GM19240 (cell line): ENCODE data around the gene GRM8.

Experiments
- DNase-seq: peaks from one replicate; pipeline ENCODE4 v3.0.0; 2011; ENCODE audit warnings: low spot score; ENCODE audit not compliant: insufficient read length

GRM8 gene

DNA sequence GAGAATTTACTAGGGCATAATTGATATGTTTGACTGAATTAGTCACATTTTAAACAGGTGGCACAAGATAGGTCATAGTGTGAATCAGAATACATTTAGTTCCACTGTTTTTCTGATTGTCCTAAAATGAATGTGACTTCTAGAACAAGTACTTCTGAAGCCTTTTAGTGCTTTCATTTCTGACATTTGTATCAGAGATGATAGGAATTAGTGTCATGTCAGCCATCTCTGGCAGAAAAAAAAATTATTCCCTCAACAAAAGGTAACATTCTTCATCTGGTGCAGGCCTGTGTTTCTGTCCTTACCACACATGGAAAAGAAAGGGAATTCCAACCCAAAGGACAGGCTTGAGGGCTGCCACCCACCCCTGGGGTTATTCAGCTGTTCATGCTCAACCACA is 21.3 kb downstream of the GRM8 start:
- DNase-seq: no peak

- no peak for DNase-seq
Observed at GRCh38 chr7:127230192-127230925, 22.4 kb downstream of the GRM8 start.

GRCh38 chr7:127226685-127227374 is 25.9 kb downstream of the GRM8 start:
- no peak for DNase-seq

DNA sequence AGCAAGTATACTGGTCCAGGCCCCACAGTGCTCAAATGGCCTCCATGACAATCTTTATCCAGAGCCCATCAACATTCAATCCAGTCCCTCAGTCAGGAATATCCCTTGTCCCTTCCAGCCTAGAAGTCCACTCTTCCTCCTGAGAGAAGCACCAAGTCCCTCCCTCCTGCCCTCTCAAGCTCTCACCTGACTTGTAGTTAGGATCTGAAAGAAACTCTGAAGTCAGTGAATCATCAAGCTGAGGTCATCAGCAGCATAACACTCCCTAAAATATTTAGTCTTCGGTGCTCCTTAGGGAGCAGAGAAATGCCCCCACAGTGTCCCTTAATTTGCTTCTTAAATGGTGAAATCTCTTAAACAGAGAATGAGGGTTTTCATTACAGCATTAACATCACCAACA is 31.0 kb downstream of the GRM8 start:
- no peak for DNase-seq

DNA sequence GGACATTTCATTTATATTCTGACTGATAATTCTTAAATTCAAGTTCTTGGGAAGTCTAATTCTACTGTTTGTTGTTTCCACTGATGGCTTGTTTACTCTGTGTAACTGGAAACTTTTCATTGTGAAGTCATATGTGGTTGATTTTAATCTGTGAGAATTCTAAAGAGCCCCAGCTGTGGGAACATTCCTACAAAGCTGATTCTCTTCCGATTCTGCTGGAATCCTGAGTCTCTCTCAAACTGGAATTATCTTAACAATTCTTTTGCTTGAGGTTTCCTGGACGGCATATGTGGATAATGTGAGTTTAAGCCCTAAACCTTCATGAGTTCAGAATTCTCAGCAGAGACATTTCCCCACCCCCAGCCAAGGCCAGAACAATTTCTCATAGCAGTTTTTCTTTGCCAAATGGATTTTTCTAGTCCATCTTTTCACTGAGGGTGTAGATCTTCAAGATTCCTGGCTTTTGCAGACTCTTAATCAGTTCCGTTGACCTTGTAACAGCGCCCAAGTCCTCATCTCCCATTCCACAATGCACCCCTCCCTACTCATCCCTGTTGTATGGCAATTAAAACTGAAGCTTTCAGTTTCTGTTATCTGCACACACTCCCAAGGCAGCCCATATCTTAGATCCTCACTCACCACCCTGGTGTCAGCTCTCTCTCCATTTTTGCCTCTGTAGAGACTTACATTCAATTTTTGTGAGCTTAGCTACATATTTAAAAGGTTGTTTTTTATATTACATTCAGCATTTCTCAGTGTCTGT is 37.6 kb downstream of the GRM8 start:
- no peak for DNase-seq

GRCh38 chr7:127209886-127210285 is 42.9 kb downstream of the GRM8 start:
- DNase-seq: no peak

DNA sequence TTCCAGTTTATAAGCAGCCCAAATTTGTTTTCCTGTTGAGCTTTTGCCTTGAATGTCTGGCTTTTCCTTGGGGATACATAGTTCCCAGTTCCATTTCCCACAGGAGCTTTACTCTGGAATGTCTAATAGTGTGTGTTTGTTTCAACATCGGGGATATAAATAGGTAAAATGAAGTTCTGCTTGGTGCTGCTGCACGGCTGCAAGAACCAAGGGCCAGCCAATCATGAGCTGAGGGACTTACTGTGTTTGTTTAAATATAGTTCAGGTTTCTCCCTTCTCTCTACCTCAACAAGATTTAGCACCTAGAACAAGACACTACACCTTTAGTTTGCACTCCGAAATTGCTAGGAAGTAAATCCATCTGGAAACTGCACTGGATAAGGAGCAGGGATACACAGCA is 43.9 kb downstream of the GRM8 start:
- DNase-seq: no peak

- no peak for DNase-seq
Observed at GRCh38 chr7:127208351-127208750, 44.4 kb downstream of the GRM8 start.

GRCh38 chr7:127207806-127208205 is 44.9 kb downstream of the GRM8 start:
- no peak for DNase-seq

DNA sequence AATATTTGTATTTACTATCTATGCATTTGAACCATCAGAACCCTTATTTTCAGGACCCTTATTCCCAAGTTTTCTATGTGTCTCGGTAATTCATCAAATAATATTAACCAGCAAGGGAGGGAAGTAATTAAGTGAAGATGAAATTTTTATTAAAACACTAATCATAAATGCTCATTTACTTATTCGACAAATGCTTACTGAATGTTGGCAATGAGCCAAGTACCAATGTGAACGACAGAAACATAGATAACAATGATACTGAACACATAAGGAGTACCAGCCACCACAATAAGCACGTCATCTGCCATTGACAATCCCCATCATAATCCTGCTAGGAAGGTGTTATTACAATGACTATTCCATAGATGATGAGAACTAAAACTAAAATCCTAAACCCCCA is 45.5 kb downstream of the GRM8 start:
- DNase-seq: no peak

- DNase-seq: no peak
Observed at GRCh38 chr7:127194571-127194970, 58.2 kb downstream of the GRM8 start.

GRCh38 chr7:127189886-127190285 is 62.9 kb downstream of the GRM8 start:
- no peak for DNase-seq

GRCh38 chr7:127189074-127189473 is 63.7 kb downstream of the GRM8 start:
- DNase-seq: no peak

GRCh38 chr7:127187740-127188139 is 65.0 kb downstream of the GRM8 start:
- no peak for DNase-seq

DNA sequence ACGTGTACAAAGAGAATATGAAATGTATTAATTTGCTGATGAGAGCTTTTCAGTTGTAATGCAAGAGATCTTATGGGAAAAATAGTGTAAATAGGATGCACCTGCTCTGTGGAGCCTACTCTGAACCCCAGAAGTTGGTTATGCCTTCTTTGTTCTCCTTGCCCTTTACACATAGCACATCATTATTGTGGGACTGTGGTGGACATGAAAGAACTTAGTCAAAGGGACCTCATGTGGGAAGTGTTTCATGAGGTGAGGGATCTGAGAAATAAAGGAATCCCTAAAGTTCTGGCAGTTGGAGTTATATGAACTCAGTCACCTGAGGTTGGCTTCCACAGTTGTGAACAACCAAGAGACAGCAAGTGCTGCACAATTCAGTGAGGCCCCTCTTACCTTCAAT is 66.1 kb downstream of the GRM8 start:
- no peak for DNase-seq

DNA sequence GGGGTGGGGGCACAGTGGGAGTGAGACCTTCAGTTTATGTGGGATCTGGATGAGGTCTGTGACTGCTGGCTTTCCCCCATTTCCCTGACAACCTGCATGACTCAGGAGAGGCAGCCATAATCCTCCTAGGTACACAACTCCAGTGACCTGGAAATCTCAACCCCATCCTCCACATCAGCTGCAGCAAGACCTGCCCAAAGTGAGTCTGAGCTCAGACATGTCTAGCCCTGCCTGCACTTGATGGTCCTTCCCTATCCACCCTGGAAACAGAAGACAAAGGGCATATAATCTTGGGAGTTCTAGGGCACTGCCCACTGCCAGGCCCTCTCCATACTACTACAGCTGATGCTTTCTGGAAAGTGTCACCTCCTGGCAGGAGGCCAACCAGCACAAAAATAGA is 75.6 kb downstream of the GRM8 start:
- DNase-seq: no peak

DNA sequence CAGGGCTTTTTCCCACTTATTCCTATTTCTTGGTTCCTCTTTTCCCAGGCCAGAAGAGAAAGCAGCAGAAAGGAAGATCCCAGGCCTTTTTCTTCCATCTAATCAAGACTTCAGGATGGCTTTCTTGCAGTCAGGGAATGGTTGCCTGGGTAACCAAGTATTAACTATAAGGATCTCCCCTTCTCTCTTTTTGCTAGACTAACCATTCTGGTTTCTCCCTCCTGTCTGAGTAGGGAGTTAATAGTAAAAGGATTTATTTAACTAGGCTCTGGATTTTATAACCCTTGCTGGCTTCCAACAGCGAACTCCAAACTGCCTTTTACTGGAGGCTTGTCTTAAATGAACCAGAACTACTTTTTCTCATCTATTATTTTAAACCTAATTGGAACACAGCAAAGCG is 90.4 kb downstream of the GRM8 start:
- no peak for DNase-seq

DNA sequence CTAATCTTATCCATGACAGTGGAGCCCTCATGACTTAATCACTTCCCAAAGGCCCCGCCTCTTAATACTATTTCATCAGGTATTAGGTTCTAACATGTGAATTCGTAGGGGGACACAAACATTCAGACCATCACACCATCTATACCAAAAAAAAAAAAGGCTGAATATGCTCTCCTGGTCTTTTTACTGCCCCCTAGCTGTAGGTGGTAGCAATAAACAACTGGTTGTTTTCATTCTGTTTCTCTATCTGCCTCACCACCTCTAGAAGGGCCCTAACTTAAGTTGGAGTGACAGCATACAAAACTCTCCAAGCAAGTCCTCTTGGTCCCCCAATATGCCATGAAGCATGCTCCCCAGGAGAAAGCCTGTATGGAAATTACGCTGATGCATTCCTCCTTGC is 94.1 kb downstream of the GRM8 start:
- no peak for DNase-seq

- DNase-seq: no peak
Observed at GRCh38 chr7:127154958-127155357, 97.8 kb downstream of the GRM8 start.

DNA sequence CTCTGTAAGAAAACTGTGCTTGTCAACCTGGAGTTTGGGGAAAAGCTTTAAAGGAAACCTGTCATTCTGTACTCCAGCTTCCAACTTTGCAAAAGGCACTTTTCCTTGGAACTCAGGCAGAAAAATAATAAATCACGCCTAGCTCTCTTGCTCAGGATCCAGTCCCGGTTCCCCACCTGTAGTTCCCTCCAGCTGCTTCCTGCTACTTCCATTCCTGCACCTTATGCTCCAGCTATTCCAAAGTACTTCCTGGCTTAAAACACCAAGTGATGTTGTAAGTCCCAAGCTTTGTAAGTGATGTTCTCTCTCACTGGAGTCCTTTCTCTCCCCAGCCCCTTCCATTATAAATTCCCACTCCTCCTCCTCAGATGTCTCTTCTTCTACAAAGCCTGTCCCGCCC is 98.6 kb downstream of the GRM8 start:
- DNase-seq: no peak

DNA sequence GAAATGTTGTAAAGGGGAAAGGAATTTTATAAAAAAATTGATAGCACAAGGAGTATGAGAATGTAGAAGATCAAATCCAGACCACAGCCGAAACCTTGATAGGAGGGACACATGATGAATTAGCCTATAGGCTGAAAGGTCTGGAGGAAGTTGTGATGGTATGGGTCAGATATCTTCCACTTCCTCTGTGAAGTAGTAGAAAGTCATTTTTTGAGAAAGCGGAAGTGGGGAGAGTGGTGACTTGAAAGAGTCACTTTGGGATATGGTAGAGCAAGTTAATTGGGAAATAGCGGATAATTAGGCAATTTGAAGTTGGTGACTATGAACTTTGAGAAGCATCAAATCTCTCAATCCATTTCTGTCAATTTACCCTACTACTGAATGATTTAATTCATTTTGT is 99.4 kb downstream of the GRM8 start:
- DNase-seq: no peak

DNA sequence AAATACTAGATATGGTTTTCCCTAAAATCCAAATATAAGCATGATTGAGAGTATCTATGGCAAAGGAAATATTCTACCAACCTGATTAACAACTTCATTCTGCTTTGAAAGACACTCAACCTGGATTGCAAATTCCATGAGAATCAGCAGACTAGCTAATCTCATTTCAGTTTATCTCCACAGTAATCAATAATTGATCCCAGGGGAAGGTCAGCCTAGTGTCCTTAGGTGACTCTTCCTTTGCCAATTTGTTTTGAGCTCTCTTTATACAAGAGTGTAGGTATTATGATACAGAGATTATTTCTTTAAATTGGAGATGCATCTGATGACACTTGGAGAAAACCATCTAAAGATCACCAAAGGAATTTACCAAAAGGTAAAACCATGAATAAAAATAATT is 100.3 kb downstream of the GRM8 start:
- DNase-seq: no peak

DNA sequence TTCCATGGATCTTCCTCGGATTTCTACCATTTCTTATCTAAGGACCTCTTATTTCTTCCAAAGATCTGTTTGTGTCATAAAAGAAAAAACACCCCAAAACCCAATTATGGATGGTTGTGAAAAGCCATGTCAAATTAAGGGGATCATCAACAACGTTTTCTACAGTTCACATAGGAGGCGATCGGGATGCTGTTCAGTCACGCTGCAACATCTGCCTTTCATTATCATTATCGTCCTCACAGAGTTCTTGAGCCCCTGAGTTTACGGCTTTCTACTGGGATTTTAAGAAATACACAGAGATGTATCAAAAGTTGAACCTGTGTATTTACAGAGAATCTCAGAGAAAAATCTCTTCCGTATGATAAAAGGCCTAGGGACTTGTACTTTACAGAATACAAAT is 101.4 kb downstream of the GRM8 start:
- no peak for DNase-seq
